ENCODE data around the gene ARL8B. TPM values are rescaled to one million over a fixed set of nuclear protein-coding genes. Genes with fewer than 3 reads are reported as not detected.

The ARL8B gene
- total RNA-seq, 1 donor = 72.1 TPM

DNA sequence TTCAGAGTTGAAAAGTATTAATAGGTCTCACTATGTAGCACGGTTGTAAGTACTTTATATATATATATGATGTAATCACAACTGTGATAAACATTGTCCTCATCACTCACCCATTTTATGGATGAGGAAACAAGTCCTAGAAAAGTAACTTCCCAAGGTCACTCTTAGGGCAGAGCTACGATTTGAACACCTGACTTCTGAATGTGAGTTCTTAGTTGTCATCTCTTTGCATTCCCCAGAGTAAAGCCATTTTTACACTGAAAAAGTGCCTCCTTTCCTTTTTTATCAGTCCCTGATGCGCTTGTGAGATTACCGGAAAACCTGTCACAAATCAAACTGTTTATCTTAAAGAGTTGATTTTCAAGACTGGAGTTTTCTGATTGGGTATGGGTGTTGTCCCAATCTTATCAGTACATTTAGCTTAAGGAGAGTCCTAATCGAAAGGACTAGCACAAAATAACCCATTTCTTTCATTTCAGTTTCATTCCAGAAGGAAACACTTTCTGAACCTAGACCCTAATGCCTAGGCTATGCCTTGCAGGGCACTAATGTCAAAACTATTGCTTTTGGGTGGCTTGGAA is 63.1 kb downstream of the ARL8B start:
- TF ChIP-seq, protein P1, sequence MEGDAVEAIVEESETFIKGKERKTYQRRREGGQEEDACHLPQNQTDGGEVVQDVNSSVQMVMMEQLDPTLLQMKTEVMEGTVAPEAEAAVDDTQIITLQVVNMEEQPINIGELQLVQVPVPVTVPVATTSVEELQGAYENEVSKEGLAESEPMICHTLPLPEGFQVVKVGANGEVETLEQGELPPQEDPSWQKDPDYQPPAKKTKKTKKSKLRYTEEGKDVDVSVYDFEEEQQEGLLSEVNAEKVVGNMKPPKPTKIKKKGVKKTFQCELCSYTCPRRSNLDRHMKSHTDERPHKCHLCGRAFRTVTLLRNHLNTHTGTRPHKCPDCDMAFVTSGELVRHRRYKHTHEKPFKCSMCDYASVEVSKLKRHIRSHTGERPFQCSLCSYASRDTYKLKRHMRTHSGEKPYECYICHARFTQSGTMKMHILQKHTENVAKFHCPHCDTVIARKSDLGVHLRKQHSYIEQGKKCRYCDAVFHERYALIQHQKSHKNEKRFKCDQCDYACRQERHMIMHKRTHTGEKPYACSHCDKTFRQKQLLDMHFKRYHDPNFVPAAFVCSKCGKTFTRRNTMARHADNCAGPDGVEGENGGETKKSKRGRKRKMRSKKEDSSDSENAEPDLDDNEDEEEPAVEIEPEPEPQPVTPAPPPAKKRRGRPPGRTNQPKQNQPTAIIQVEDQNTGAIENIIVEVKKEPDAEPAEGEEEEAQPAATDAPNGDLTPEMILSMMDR (IDR thresholded peaks at IDR 0.05; ENCODE audit: insufficient read depth, low read depth, low read length) = no peak
- DNase-seq (ENCODE audit: low read depth) = no peak
- H3K4me3 ChIP-seq (ENCODE audit: low read depth, low read length) = no peak overlapping the region

GRCh38 chr3:5186089-5186857 is 64.2 kb downstream of the ARL8B start:
- DNase-seq (ENCODE audit: low read depth) = peak; percentile 42
- H3K4me3 ChIP-seq (ENCODE audit: low read depth, low read length) = peak overlapping the region; percentile 68
- TF ChIP-seq, protein P1 (IDR thresholded peaks at IDR 0.05; ENCODE audit: insufficient read depth, low read depth, low read length) = no peak

DNA sequence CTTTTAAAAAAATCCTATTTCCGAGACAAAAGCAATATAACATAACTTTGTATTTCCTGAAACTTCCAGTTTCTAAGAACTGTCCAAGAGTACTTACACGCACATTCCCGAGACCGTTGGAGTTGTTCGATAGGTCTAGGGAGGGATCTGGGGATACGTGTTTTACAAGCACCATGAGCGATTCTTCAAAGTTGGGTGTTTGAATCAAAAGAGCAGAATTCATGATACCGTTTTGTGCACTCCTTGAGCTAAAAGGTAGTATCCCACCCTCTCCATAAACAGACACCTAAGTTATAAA is 64.7 kb downstream of the ARL8B start:
- peak; percentile 54 for DNase-seq (ENCODE audit: low read depth)
- TF ChIP-seq, protein P1 (IDR thresholded peaks at IDR 0.05; ENCODE audit: insufficient read depth, low read depth, low read length) = no peak
- H3K4me3 ChIP-seq (ENCODE audit: low read depth, low read length) = peak overlapping the region; percentile 68

DNA sequence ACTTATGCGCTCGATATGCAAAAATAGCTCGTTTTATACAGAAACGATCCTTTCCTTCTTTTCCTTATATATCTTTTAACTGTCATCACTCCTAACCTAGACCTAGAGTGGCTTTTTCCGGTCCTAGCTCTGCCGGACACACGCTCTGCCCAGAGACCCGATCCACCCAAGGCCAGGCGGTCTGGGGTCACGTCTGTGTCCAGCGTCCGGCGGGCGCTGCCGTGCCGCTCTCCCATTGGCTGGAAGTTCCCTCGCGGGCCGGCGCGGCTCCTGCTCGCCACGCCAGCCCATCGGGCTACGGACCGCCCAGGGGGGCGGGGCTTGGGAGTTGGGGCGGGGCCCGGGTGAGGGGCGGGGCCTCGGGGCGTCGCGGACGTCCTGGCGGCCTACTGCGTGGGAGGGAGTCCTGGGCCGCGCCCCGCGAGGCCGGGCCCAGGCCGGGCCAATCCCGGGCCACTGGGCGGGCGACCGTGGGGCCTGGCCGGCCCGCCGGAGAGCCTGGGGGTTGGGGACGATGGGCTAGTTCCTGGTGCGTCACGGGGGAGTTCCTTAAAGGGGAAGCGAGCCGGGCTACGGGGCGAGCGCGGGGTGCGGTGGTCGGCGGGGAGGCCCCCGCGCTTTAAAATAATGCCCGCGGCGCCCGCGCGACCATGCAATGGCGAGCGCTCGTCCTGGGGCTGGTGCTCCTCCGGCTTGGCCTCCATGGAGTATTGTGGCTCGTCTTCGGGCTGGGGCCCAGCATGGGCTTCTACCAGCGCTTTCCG is 65.2 kb downstream of the ARL8B start, which contains the start of gene EDEM1:
EDEM1 (plus strand) TSS at position 552 of the 764 bp plus-strand sequence; CDS start at position 651, 99 bp downstream.
- DNase-seq (ENCODE audit: low read depth) = peak; percentile 97
- TF ChIP-seq, protein P1 (IDR thresholded peaks at IDR 0.05; ENCODE audit: insufficient read depth, low read depth, low read length) = no peak
- peak within 1 kb of the TSS; percentile 82 for H3K4me3 ChIP-seq (ENCODE audit: low read depth, low read length)

DNA sequence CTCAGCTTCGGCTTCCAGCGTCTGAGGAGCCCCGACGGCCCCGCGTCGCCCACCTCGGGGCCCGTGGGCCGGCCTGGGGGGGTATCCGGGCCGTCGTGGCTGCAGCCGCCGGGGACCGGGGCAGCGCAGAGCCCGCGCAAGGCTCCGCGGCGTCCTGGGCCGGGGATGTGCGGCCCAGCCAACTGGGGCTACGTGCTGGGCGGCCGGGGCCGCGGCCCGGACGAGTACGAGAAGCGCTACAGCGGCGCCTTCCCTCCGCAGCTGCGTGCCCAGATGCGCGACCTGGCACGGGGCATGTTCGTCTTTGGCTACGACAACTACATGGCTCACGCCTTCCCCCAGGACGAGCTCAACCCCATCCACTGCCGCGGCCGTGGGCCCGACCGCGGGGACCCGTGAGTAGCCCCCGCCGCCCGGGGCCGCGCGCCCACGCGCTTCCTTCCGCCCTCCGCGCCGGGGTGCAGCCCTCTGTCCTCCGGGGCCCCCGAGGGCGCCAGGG is 65.9 kb downstream of the ARL8B start:
- DNase-seq (ENCODE audit: low read depth) = no peak
- TF ChIP-seq, protein P1 (IDR thresholded peaks at IDR 0.05; ENCODE audit: insufficient read depth, low read depth, low read length) = no peak
- peak overlapping the region; percentile 82 for H3K4me3 ChIP-seq (ENCODE audit: low read depth, low read length)

DNA sequence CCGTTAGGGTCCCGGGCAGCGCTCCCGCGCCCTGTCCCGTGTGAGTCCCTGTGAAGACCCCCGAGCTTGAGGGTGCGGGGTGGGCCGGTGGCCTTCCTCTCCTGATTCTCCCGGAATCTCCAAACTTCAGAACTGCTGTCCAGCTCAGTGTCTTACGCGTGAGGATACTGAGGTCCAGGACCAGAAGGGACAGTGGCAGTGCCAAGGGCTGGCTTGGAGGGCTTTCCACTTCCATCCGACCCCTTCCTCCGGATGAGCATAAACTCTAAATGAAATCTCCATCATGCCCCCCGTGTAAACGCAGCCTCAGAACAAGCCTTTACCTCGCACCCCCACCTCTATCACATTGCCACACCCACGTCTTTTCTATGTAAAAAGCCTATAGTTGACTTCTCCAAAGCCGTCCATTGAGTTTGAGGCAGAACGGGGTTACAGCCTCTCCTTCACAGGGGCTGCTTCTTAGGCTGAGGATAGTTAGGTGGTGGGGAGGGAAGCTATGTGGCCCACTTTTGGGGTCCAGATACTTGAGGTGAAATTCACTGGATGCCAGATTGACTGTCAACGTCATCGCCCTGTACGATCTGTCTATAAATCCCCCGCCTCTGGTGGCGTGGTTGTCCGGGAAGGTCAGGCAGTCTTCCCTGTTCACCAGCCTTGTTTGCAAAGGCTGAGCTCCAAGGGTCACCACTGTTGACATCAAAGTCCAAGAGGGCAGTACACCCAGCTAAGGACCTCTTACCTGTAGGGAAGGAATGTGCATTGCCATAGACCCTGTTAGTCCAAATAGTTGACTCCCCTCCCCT is 66.5 kb downstream of the ARL8B start:
- DNase-seq (ENCODE audit: low read depth) = peak; percentile 40
- peak overlapping the region; percentile 82 for H3K4me3 ChIP-seq (ENCODE audit: low read depth, low read length)
- TF ChIP-seq, protein P1 (IDR thresholded peaks at IDR 0.05; ENCODE audit: insufficient read depth, low read depth, low read length) = no peak

Measured in fibroblast of villous mesenchyme (primary cell).